OCI-LY7 (cell line): Measurements from ENCODE around the gene LCE2C. TPM values are rescaled to one million over a fixed set of nuclear protein-coding genes. Genes with fewer than 3 reads are reported as not detected.
"Not testable (repeated sequence)": the region's sequence is repeated elsewhere in the genome, so short reads cannot be mapped to it uniquely, and the experiment has no call there.

Experiments used
- BruUV-seq: library from RNA; stranded (reverse); fragments of 400-500 nt; replicated peaks from 2 replicates; lab custom pipeline; 2021; lab: Mats Ljungman, UMichigan
- CTCF ChIA-PET: fragments of 300-600 bp; sonication (Branson Sonifier 250); formaldehyde crosslinking; loops from one replicate; lab custom pipeline; 2022; ENCODE audit warnings: antibody characterized with exemption; ENCODE audit not compliant: unreplicated experiment; lab: Charles Lee
- POLR2A ChIA-PET: fragments of 300-600 bp; sonication (Branson Sonifier 250); formaldehyde crosslinking; loops from one replicate; lab custom pipeline; 2022; ENCODE audit warnings: antibody characterized with exemption; lab: Charles Lee
- DNase-seq: peaks from one replicate; pipeline ENCODE4 v3.0.0-alpha.2; 2015; ENCODE audit warnings: low spot score
- H2AFZ ChIP-seq: fragments of 200-600 bp; sonication (generic), shearing (Covaris generic); 2 replicates; pipeline ENCODE4 v1.6.1; 2014; ENCODE audit warnings: mild to moderate bottlenecking, antibody characterized with exemption, low read length, moderate library complexity
- H3K27ac ChIP-seq: fragments of 200-600 bp; sonication (generic); 2 replicates; pipeline ENCODE4 v1.5.1; 2014; ENCODE audit warnings: mixed run types, low read depth, mild to moderate bottlenecking, moderate library complexity, low read length, inconsistent platforms; ENCODE audit not compliant: poor library complexity, severe bottlenecking
- H3K36me3 ChIP-seq: fragments of 200-600 bp; sonication (generic); 2 replicates; pipeline ENCODE4 v1.6.1; 2014; ENCODE audit warnings: mild to moderate bottlenecking, antibody characterized with exemption, low read length, moderate library complexity, mixed read lengths; ENCODE audit not compliant: insufficient read depth
- H3K4me1 ChIP-seq: fragments of 200-600 bp; sonication (generic); 2 replicates; pipeline ENCODE4 v1.5.1; 2014; ENCODE audit warnings: mild to moderate bottlenecking, low read length; ENCODE audit not compliant: insufficient read depth, poor library complexity, severe bottlenecking
- H3K4me2 ChIP-seq: fragments of 200-600 bp; sonication (generic); 2 replicates; pipeline ENCODE4 v1.6.1; 2014; ENCODE audit warnings: mild to moderate bottlenecking, low read length
- H3K4me3 ChIP-seq: fragments of 200-600 bp; sonication (generic); 2 replicates; pipeline ENCODE4 v1.5.1; 2014; ENCODE audit warnings: mild to moderate bottlenecking, low read depth, low read length; ENCODE audit not compliant: poor library complexity, severe bottlenecking
- H3K79me2 ChIP-seq: fragments of 200-600 bp; sonication (generic); 2 replicates; pipeline ENCODE4 v1.6.1; 2016; ENCODE audit warnings: low read depth, mild to moderate bottlenecking, low read length, moderate library complexity, mixed read lengths; ENCODE audit not compliant: insufficient read depth
- H3K9me2 ChIP-seq: fragments of 200-600 bp; sonication (generic); 2 replicates; pipeline ENCODE4 v1.6.1; 2016; ENCODE audit warnings: mild to moderate bottlenecking, low read length, mixed read lengths; ENCODE audit not compliant: insufficient read depth
- H3K9me3 ChIP-seq: fragments of 200-600 bp; sonication (generic); 2 replicates; pipeline ENCODE4 v1.6.1; 2014; ENCODE audit warnings: mild to moderate bottlenecking, mixed run types, low read length, mixed read lengths
- H4K20me1 ChIP-seq: fragments of 200-600 bp; sonication (generic); 2 replicates; pipeline ENCODE4 v1.6.1; 2014; ENCODE audit warnings: mild to moderate bottlenecking, antibody characterized with exemption, low read length, moderate library complexity, mixed read lengths; ENCODE audit not compliant: insufficient read depth
- CTCF ChIP-seq: fragments of 200-600 bp; sonication (generic); conservative IDR thresholded peaks from 2 replicates; pipeline ENCODE4 v1.5.1; 2014; ENCODE audit warnings: mild to moderate bottlenecking, antibody characterized with exemption, low read length, moderate library complexity, mixed read lengths
- EZH2phosphoT487 ChIP-seq: fragments of 200-600 bp; sonication (generic); IDR thresholded peaks from 2 replicates; pipeline ENCODE4 v1.6.1; 2018; ENCODE audit warnings: low read depth, borderline replicate concordance, mild to moderate bottlenecking, mixed run types, antibody characterized with exemption, low read length, moderate library complexity, mixed read lengths
- intact Hi-C: fragments of 100-400 bp; cut with micrococcal nuclease; formaldehyde crosslinking; loops from one replicate; pipeline ENCODE4 v1.10.0; 2022; ENCODE audit not compliant: unreplicated experiment
- total RNA-seq, 2 experiments: library from RNA; depleted of rRNA in 1 of 2; stranded (reverse); fragments of >200 nt in 1 of 2; shearing (Covaris generic) in 1 of 2; gene quantifications; 2 replicates each; pipeline ENCODE4 v1.2.3, GENCODE V29; 2014 to 2022

The LCE2C gene
- total RNA-seq, 2 experiments from 2014 or later = not detected

GRCh38 chr1:152683846-152684245 is 8.8 kb downstream of the LCE2C start:
- CTCF ChIA-PET = no interaction called here
- POLR2A ChIA-PET = no interaction called here
- TF ChIP-seq CTCF (no peak), EZH2phosphoT487 (no peak)
- H3K4me2 ChIP-seq = no peak overlapping the region
- no peak overlapping the region for H2AFZ ChIP-seq
- no peak overlapping the region for H3K27ac ChIP-seq
- H3K36me3 ChIP-seq = no peaks in the 10 kb centered on the region
- BruUV-seq = no TSS peak
- no peak overlapping the region for H3K4me3 ChIP-seq
- H3K4me1 ChIP-seq = no peaks in the 10 kb centered on the region
- H4K20me1 ChIP-seq = no peaks in the 10 kb centered on the region
- intact Hi-C loops = no loop called here
- no peaks in the 10 kb centered on the region for H3K9me3 ChIP-seq
- DNase-seq = no peak
- no peaks in the 10 kb centered on the region for H3K79me2 ChIP-seq
- no peaks in the 10 kb centered on the region for H3K9me2 ChIP-seq

DNA sequence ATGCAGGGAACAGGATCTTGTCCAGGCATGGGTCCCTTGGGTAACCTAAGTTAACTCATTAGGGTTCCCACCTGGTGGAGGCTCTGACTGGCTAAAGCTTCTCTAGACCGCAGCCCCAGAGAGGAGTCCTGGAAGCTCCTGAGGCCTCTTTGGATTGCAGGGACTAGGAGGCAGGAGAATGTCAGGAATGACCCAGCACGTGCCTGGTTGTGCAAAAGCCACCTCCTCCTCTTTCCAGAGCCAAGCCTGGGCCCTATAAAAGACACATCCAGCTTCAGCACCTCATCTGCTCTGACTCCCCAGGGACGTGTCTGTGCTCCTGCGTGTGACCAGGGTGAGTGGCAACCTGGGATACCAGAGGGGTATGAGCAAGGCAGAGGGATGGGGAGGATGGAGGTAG is 10.7 kb downstream of the LCE2C start, which contains the start of gene LCE2B:
Gene LCE2B, plus strand, starts transcription at position 301 of the 400 bp plus-strand sequence. CDS start 721 bp downstream, outside the sequence.
- H2AFZ ChIP-seq, BruUV-seq, H3K9me3 ChIP-seq, H3K27ac ChIP-seq, H3K9me2 ChIP-seq, H3K4me2 ChIP-seq, intact Hi-C loops, H3K4me3 ChIP-seq, H4K20me1 ChIP-seq, H3K36me3 ChIP-seq, H3K4me1 ChIP-seq, CTCF ChIA-PET, H3K79me2 ChIP-seq, DNase-seq, POLR2A ChIA-PET: not testable (repeated sequence)

GRCh38 chr1:152697701-152698600 is 22.9 kb downstream of the LCE2C start, which contains the start of gene LCE2A:
TSS of gene LCE2A (plus strand) at chr1:152698345. CDS start at chr1:152698902, 557 bp downstream.
- no peaks in the 10 kb centered on the region for H3K79me2 ChIP-seq
- no peaks in the 10 kb centered on the region for H3K36me3 ChIP-seq
- POLR2A ChIA-PET = interaction anchor here (1.1 kb wide), 1 partner anchor 10 kb away, joined by 3 read pairs; no protein-coding TSS in a partner anchor
- no peak within 1 kb of the TSS for H2AFZ ChIP-seq
- CTCF ChIA-PET = no interaction called here
- intact Hi-C loops = no loop called here
- H3K9me3 ChIP-seq = no peaks in the 10 kb centered on the region
- no peaks in the 10 kb centered on the region for H4K20me1 ChIP-seq
- H3K4me2 ChIP-seq = no peak within 1 kb of the TSS
- no peaks in the 10 kb centered on the region for H3K4me1 ChIP-seq
- no peak for TF ChIP-seq CTCF
- no peak for TF ChIP-seq EZH2phosphoT487
- H3K9me2 ChIP-seq = no peaks in the 10 kb centered on the region
- no peak within 1 kb of the TSS for H3K27ac ChIP-seq
- no peak for DNase-seq
- no TSS peak for BruUV-seq
- H3K4me3 ChIP-seq = no peak within 1 kb of the TSS
